ENCODE data around the gene ENAH.

ENAH gene

DNA sequence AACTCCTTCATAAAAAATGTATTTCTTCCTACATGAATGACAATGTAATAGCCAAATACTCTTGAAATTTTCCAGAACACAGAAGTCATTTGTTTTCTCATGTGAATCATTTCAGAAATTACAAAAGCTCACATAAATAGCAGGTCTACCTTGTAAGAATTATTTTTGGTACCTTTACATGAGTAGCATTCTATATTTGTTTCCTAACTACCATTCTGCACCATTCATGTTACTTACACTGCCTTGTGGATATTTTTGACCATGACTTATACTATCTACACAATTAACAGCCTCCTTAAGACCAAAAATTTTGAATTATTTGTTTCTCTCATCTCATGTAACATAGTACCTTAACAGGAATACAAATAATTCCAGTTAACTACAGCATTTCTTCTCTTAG, 109.6 kb downstream of the ENAH start:
- no peaks in the 10 kb centered on the region for H3K9me2 ChIP-seq (replicated peaks; ENCODE audit: low read depth, low read length)
- no peak overlapping the region for H3K4me3 ChIP-seq (ENCODE audit: low read length, poor library complexity, severe bottlenecking)
- no peaks in the 10 kb centered on the region for H3K27me3 ChIP-seq (ENCODE audit: insufficient read depth, low read length, poor library complexity, severe bottlenecking)
- H4K20me1 ChIP-seq (ENCODE audit: insufficient read depth, low read length, poor library complexity, severe bottlenecking) = no peaks in the 10 kb centered on the region
- no peaks in the 10 kb centered on the region for H3F3A ChIP-seq (ENCODE audit: low read depth)
- no peak for TF ChIP-seq EZH2phosphoT487 (IDR thresholded peaks at IDR 0.05; ENCODE audit: borderline replicate concordance)
- TF ChIP-seq, protein P1, sequence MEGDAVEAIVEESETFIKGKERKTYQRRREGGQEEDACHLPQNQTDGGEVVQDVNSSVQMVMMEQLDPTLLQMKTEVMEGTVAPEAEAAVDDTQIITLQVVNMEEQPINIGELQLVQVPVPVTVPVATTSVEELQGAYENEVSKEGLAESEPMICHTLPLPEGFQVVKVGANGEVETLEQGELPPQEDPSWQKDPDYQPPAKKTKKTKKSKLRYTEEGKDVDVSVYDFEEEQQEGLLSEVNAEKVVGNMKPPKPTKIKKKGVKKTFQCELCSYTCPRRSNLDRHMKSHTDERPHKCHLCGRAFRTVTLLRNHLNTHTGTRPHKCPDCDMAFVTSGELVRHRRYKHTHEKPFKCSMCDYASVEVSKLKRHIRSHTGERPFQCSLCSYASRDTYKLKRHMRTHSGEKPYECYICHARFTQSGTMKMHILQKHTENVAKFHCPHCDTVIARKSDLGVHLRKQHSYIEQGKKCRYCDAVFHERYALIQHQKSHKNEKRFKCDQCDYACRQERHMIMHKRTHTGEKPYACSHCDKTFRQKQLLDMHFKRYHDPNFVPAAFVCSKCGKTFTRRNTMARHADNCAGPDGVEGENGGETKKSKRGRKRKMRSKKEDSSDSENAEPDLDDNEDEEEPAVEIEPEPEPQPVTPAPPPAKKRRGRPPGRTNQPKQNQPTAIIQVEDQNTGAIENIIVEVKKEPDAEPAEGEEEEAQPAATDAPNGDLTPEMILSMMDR (conservative IDR thresholded peaks at IDR 0.05; ENCODE audit: low read length) = no peak
- no peak overlapping the region for H2AFZ ChIP-seq (ENCODE audit: low read length)
- H3K79me2 ChIP-seq (ENCODE audit: insufficient read depth, low read length) = no peaks in the 10 kb centered on the region
- no peak overlapping the region for H3K9ac ChIP-seq (ENCODE audit: low read depth, low read length, poor library complexity, severe bottlenecking)
- peaks cover 7% of the 10 kb centered on the region for H3K4me1 ChIP-seq (ENCODE audit: insufficient read depth, low read length, poor library complexity, severe bottlenecking)
- no peaks in the 10 kb centered on the region for H3K36me3 ChIP-seq (ENCODE audit: insufficient read depth, low read length)
- no peak overlapping the region for H3K4me2 ChIP-seq (ENCODE audit: low read depth, low read length, poor library complexity, severe bottlenecking)
- H3K9me3 ChIP-seq (ENCODE audit: insufficient read depth, low read depth, low read length) = no peaks in the 10 kb centered on the region

DNA sequence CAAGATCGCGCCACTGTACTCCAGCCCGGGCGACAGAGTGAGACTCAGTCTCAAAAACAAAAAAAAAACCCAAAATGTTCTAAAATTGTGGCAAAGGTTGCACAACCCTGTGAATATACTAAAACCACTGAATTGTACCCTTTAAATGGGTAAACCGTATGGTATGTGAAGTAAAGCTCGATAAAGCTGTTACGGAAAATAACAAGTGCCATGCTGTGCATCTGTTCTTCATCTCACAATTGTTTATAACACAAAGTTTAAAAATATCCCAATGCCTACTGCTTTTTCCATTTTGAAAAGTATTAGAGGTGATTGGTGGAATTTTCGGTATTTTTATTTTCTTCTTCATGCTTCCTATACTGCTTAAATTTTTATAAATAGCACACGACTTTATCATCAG, 111.5 kb downstream of the ENAH start:
- no peak overlapping the region for H3K4me2 ChIP-seq (ENCODE audit: low read depth, low read length, poor library complexity, severe bottlenecking)
- H3K4me1 ChIP-seq (ENCODE audit: insufficient read depth, low read length, poor library complexity, severe bottlenecking) = peaks cover 8% of the 10 kb centered on the region
- H3K9me2 ChIP-seq (replicated peaks; ENCODE audit: low read depth, low read length) = no peaks in the 10 kb centered on the region
- H3K9ac ChIP-seq (ENCODE audit: low read depth, low read length, poor library complexity, severe bottlenecking) = no peak overlapping the region
- no peak overlapping the region for H2AFZ ChIP-seq (ENCODE audit: low read length)
- H3K36me3 ChIP-seq (ENCODE audit: insufficient read depth, low read length) = no peaks in the 10 kb centered on the region
- no peaks in the 10 kb centered on the region for H3K27me3 ChIP-seq (ENCODE audit: insufficient read depth, low read length, poor library complexity, severe bottlenecking)
- no peaks in the 10 kb centered on the region for H4K20me1 ChIP-seq (ENCODE audit: insufficient read depth, low read length, poor library complexity, severe bottlenecking)
- no peak overlapping the region for H3K4me3 ChIP-seq (ENCODE audit: low read length, poor library complexity, severe bottlenecking)
- no peaks in the 10 kb centered on the region for H3F3A ChIP-seq (ENCODE audit: low read depth)
- H3K9me3 ChIP-seq (ENCODE audit: insufficient read depth, low read depth, low read length) = no peaks in the 10 kb centered on the region
- no peaks in the 10 kb centered on the region for H3K79me2 ChIP-seq (ENCODE audit: insufficient read depth, low read length)
- TF ChIP-seq, protein P1 (conservative IDR thresholded peaks at IDR 0.05; ENCODE audit: low read length) = no peak
- no peak for TF ChIP-seq EZH2phosphoT487 (IDR thresholded peaks at IDR 0.05; ENCODE audit: borderline replicate concordance)

DNA sequence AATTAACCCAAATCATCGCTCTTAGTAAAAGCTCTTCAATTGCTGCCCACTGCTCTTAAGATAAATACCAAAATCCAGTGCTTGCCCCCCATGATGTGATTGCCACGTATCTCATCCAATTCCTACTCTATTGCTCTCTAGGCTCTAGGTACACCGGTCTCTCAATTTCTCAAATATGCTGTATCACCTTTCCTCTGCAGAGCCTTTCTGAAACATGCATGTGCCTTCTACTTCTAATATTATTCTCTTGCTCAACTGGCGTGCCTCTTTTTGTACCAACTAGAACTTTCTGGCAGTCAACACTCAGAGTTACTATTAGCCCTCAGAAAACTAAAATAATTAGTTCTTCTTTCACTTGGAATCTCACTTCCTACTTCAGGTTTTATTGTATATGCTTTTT, 113.3 kb downstream of the ENAH start:
- no peak overlapping the region for H3K4me2 ChIP-seq (ENCODE audit: low read depth, low read length, poor library complexity, severe bottlenecking)

More for the DNA sequence above, 113.3 kb downstream of the ENAH start:
- Histone ChIP-seq H3K9me2 (replicated peaks; ENCODE audit: low read depth, low read length) (no peaks in the 10 kb centered on the region), H4K20me1 (ENCODE audit: insufficient read depth, low read length, poor library complexity, severe bottlenecking) (no peaks in the 10 kb centered on the region), H3K79me2 (ENCODE audit: insufficient read depth, low read length) (no peaks in the 10 kb centered on the region), H3F3A (ENCODE audit: low read depth) (no peaks in the 10 kb centered on the region), H3K9me3 (ENCODE audit: insufficient read depth, low read depth, low read length) (no peaks in the 10 kb centered on the region), H2AFZ (ENCODE audit: low read length) (no peak overlapping the region), H3K4me1 (ENCODE audit: insufficient read depth, low read length, poor library complexity, severe bottlenecking) (peaks cover 8% of the 10 kb centered on the region), H3K36me3 (ENCODE audit: insufficient read depth, low read length) (no peaks in the 10 kb centered on the region; the same call in 1 of the 2 replicates), H3K9ac (ENCODE audit: low read depth, low read length, poor library complexity, severe bottlenecking) (no peak overlapping the region), H3K27me3 (ENCODE audit: insufficient read depth, low read length, poor library complexity, severe bottlenecking) (no peaks in the 10 kb centered on the region), H3K4me3 (ENCODE audit: low read length, poor library complexity, severe bottlenecking) (no peak overlapping the region)
- no peak for TF ChIP-seq EZH2phosphoT487 (IDR thresholded peaks at IDR 0.05; ENCODE audit: borderline replicate concordance)
- TF ChIP-seq, protein P1 (conservative IDR thresholded peaks at IDR 0.05; ENCODE audit: low read length) = no peak
